DOHH2 (cell line): Measurements from ENCODE around the gene RBM20.

Experiments used
- EZH2phosphoT487 ChIP-seq: fragments of 200-600 bp; sonication (generic); IDR thresholded peaks from 2 replicates; pipeline ENCODE4 v1.6.1; 2017; ENCODE audit warnings: borderline replicate concordance, mild to moderate bottlenecking, antibody characterized with exemption, low read length, moderate library complexity, mixed read lengths
- TF ChIP-seq, protein P1 (sequence below): fragments of 200-600 bp; sonication (generic); IDR thresholded peaks from one replicate; pipeline ENCODE4 v1.5.1; 2014; ENCODE audit warnings: antibody characterized with exemption, mild to moderate bottlenecking, low read depth, low read length; ENCODE audit not compliant: poor library complexity, severe bottlenecking

DNA sequence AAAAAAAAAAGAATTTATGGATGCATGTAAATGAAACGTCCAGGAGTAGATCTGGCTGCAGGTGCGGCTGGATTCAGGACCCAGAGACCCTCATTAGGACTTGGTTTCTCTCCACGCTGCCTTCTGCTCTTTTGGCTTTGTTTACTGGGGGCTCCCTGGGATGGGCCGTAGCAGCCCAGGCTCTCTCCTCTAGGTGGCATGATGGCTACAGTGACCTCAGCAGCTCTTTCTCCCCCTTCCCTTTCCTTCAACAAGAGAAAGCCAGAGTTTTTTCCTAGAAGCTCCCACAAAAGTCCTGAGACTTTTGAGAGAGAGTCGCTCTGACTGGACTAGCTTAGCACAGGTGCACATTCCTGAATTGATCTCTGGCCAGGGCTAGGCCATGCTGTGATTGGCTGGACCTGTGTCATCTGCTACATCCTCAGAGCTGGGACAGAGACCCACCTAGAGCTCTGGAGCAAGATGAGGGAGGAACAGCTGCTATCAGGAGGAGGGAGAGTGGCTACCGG is 159.7 kb downstream of the RBM20 start:
- TF ChIP-seq, protein P1, sequence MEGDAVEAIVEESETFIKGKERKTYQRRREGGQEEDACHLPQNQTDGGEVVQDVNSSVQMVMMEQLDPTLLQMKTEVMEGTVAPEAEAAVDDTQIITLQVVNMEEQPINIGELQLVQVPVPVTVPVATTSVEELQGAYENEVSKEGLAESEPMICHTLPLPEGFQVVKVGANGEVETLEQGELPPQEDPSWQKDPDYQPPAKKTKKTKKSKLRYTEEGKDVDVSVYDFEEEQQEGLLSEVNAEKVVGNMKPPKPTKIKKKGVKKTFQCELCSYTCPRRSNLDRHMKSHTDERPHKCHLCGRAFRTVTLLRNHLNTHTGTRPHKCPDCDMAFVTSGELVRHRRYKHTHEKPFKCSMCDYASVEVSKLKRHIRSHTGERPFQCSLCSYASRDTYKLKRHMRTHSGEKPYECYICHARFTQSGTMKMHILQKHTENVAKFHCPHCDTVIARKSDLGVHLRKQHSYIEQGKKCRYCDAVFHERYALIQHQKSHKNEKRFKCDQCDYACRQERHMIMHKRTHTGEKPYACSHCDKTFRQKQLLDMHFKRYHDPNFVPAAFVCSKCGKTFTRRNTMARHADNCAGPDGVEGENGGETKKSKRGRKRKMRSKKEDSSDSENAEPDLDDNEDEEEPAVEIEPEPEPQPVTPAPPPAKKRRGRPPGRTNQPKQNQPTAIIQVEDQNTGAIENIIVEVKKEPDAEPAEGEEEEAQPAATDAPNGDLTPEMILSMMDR = peak; percentile 91
- no peak for TF ChIP-seq EZH2phosphoT487
